ENCODE measurements around the gene MID1. TPM values are rescaled to one million over a fixed set of nuclear protein-coding genes. Genes with fewer than 3 reads are reported as not detected.

The MID1 gene
- total RNA-seq, 1 donor from 2014 or later, result 48.1 TPM

GRCh38 chrX:10513974-10514373, 106.4 kb downstream of the MID1 start:
- no peak for DNase-seq (ENCODE audit: low read depth, low spot score)
- Mint-ChIP-seq H3K4me3 (no peak overlapping the region), H3K4me1 (peaks cover 27% of the 10 kb centered on the region), H3K27me3 (ENCODE audit: low read depth) (no peaks in the 10 kb centered on the region), H3K27ac (ENCODE audit: unreplicated experiment) (no peak overlapping the region), H3K9me3 (peaks cover 12% of the 10 kb centered on the region), H3K36me3 (ENCODE audit: low read depth) (peaks cover 18% of the 10 kb centered on the region)
- TF ChIP-seq CTCF (conservative IDR thresholded peaks at IDR 0.05), result no peak

- peaks cover 33% of the 10 kb centered on the region for H3K4me1 Mint-ChIP-seq
- TF ChIP-seq CTCF (conservative IDR thresholded peaks at IDR 0.05), result no peak
- H3K9me3 Mint-ChIP-seq, result peaks cover 11% of the 10 kb centered on the region
- no peak for DNase-seq (ENCODE audit: low read depth, low spot score)
- H3K4me3 Mint-ChIP-seq, result no peak overlapping the region
- H3K36me3 Mint-ChIP-seq (ENCODE audit: low read depth), result peaks cover 18% of the 10 kb centered on the region
- H3K27me3 Mint-ChIP-seq (ENCODE audit: low read depth), result no peaks in the 10 kb centered on the region
- no peak overlapping the region for H3K27ac Mint-ChIP-seq (ENCODE audit: unreplicated experiment)
Observed at GRCh38 chrX:10512741-10513140, 107.6 kb downstream of the MID1 start.

GRCh38 chrX:10512258-10512657, 108.1 kb downstream of the MID1 start:
- no peak for DNase-seq (ENCODE audit: low read depth, low spot score)
- H3K4me3 Mint-ChIP-seq, result no peak overlapping the region
- no peak for TF ChIP-seq CTCF (conservative IDR thresholded peaks at IDR 0.05)
- H3K36me3 Mint-ChIP-seq (ENCODE audit: low read depth), result peaks cover 15% of the 10 kb centered on the region
- no peaks in the 10 kb centered on the region for H3K27me3 Mint-ChIP-seq (ENCODE audit: low read depth)
- H3K4me1 Mint-ChIP-seq, result peaks cover 30% of the 10 kb centered on the region
- peaks cover 9% of the 10 kb centered on the region for H3K9me3 Mint-ChIP-seq
- H3K27ac Mint-ChIP-seq (ENCODE audit: unreplicated experiment), result no peak overlapping the region

DNA sequence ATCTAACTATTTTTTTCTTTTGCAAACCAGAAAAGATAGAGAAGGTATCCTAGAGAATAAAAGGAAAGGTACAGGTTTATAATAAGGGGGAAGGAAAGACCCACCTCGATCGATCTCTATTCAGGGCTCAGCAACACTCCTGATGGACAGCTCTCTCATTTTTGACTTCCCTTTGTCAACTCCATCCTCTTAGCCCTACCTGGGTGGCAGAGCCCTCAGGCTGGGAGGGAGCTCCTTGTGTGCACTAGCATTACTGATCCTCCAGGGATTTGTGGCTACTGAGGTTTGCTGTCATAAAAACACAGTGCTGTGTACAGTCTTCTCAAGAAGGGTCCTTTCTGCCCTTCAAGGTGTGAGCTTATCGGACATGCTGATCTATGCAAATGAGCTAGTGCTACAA, 111.0 kb downstream of the MID1 start:
- Mint-ChIP-seq H3K36me3 (ENCODE audit: low read depth) (peaks cover 13% of the 10 kb centered on the region), H3K27ac (ENCODE audit: unreplicated experiment) (no peak overlapping the region), H3K9me3 (peaks cover 7% of the 10 kb centered on the region), H3K27me3 (ENCODE audit: low read depth) (no peaks in the 10 kb centered on the region), H3K4me1 (peaks cover 30% of the 10 kb centered on the region), H3K4me3 (no peak overlapping the region)
- TF ChIP-seq CTCF (conservative IDR thresholded peaks at IDR 0.05), result no peak
- DNase-seq (ENCODE audit: low read depth, low spot score), result no peak

DNA sequence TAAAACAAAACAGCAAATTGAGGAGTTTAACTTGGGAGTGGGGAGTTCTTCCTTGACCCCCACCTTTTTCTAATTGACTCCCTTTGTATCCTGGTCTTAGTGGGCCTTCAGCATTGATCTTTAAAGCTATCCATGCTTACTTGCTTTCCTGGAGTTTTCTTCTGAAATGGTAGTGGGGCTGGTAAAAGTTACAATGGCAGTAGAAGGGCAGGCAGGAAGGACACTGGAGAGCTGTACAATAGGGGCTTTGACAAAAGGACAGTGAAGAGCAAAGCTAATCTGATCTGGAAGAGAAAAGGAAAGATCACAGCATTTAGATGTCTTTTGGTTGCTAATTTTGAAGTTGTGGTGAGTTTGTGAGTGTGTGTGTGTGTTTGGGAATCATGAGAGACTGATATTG, 111.5 kb downstream of the MID1 start:
- peaks cover 7% of the 10 kb centered on the region for H3K9me3 Mint-ChIP-seq
- no peak for TF ChIP-seq CTCF (conservative IDR thresholded peaks at IDR 0.05)
- no peak for DNase-seq (ENCODE audit: low read depth, low spot score)
- H3K27ac Mint-ChIP-seq (ENCODE audit: unreplicated experiment), result peak overlapping the region; percentile 15
- H3K4me1 Mint-ChIP-seq, result peaks cover 30% of the 10 kb centered on the region
- H3K4me3 Mint-ChIP-seq, result no peak overlapping the region
- no peaks in the 10 kb centered on the region for H3K27me3 Mint-ChIP-seq (ENCODE audit: low read depth)
- peaks cover 13% of the 10 kb centered on the region for H3K36me3 Mint-ChIP-seq (ENCODE audit: low read depth)

GRCh38 chrX:10507876-10508275, 112.5 kb downstream of the MID1 start:
- Mint-ChIP-seq H3K27ac (ENCODE audit: unreplicated experiment) (no peak overlapping the region), H3K4me3 (no peak overlapping the region), H3K9me3 (peaks cover 7% of the 10 kb centered on the region), H3K27me3 (ENCODE audit: low read depth) (no peaks in the 10 kb centered on the region), H3K4me1 (peaks cover 30% of the 10 kb centered on the region), H3K36me3 (ENCODE audit: low read depth) (peaks cover 10% of the 10 kb centered on the region)
- DNase-seq (ENCODE audit: low read depth, low spot score), result no peak
- TF ChIP-seq CTCF (conservative IDR thresholded peaks at IDR 0.05), result no peak

Data from neural crest cell (in vitro differentiated cells).